ENCODE results near the gene P2RY6. TPM values are rescaled to one million over a fixed set of nuclear protein-coding genes. Genes with fewer than 3 reads are reported as not detected.

P2RY6 gene
- total and polyA plus RNA-seq, 8 donors = 0.24 to 4.1 (median 0.98) TPM; not detected in 1

DNA sequence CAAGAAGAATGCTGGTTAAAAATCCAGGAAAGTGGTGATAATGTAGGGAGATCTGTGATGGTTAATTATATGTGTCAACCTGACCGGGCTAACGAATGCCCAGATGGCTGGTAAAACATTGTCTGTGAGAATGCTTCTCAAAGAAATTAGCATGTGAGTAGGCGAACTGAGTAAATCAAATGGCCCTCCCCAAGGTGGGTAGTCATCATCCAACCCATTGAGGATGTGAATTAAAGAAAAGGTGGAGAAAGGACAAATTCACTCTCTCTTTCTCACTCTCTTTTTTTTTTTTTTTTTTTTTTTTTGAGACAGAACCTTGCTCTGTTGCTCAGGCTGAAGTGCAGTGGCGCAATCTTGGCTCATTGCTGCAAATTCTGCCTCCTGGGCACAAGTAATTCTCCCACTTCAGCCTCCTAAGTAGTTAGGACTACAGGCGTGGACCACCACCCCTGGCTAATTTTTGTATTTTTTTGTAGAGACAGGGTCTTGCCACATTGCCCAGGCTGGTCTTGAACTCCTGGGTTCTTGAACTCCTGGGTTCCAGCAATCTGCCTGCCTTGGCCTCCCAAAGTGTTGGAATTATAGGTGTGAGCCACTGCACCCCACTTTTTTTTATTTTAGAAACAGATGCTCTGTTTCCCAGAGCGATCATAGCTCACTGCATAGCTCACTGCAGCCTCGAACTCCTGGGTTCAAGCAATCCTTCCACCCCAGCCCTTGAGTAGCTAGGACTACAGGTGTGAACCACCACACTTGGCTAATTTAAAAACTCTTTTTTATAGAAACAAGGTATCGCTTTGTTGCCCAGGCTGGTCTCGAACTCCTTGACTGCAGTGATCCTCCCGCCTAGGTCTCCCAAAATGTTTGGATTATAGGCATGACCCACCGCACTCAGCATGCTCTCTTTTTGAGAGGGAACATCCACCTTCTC is 22.0 kb upstream of the P2RY6 start:
- Histone ChIP-seq H3K4me3 (no peak overlapping the region), H3K27me3 (no peaks in the 10 kb centered on the region), H3K4me1 (no peaks in the 10 kb centered on the region), H3K9me3 (no peaks in the 10 kb centered on the region), H3K27ac (no peak overlapping the region), H3K36me3 (no peaks in the 10 kb centered on the region)
- intact Hi-C loops (cut with DNase I) = loop anchor here in 2 of 3 donors (10.0 kb wide), 2 partner anchors 65 to 425 kb away; no protein-coding TSS in a partner anchor
- no peak for DNase-seq
- no peak for FAIRE-seq
- ATAC-seq = no peak
- 85 to 89% methylated on average over 11 of the region's 11 CpGs for WGBS, 2 donors
- TF ChIP-seq, protein P1, sequence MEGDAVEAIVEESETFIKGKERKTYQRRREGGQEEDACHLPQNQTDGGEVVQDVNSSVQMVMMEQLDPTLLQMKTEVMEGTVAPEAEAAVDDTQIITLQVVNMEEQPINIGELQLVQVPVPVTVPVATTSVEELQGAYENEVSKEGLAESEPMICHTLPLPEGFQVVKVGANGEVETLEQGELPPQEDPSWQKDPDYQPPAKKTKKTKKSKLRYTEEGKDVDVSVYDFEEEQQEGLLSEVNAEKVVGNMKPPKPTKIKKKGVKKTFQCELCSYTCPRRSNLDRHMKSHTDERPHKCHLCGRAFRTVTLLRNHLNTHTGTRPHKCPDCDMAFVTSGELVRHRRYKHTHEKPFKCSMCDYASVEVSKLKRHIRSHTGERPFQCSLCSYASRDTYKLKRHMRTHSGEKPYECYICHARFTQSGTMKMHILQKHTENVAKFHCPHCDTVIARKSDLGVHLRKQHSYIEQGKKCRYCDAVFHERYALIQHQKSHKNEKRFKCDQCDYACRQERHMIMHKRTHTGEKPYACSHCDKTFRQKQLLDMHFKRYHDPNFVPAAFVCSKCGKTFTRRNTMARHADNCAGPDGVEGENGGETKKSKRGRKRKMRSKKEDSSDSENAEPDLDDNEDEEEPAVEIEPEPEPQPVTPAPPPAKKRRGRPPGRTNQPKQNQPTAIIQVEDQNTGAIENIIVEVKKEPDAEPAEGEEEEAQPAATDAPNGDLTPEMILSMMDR (IDR thresholded peaks at IDR 0.05) = no peak

DNA sequence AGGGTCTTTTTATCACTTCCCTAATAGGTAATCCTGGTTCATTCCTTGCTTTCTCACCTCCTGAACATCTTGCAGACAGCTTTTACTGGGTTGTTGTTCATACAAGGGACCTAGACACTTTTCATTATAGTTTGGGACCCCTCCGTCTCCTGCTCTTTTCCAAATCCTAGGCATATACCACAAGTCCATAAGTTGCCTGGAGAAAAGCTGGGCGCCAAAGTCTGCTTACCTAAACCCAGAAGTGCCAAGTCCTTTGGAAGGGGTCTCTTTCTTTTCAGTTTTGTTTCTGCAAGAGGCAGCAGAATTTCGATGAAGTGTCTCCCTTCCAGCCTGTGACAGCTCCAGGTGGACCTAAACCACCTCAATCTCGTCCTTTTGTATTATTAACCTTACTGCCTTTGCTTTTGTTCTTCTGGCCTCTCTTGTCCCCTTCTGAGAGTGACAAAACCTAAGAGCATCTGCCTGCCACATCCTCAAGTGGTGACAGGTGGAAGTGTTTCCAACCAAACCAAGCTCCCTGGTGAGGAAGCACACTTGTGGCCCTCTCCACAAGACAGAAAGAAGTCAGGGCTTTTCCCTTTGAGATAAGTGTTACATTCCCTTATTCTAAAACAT is 19.5 kb upstream of the P2RY6 start:
- Histone ChIP-seq H3K4me1 (no peaks in the 10 kb centered on the region), H3K4me3 (no peak overlapping the region), H3K27ac (no peak overlapping the region), H3K36me3 (no peaks in the 10 kb centered on the region), H3K9me3 (no peaks in the 10 kb centered on the region), H3K27me3 (no peaks in the 10 kb centered on the region)
- ATAC-seq (no peak), DNase-seq (no peak), FAIRE-seq (no peak)
- intact Hi-C loops (cut with DNase I) = no loop called here
- TF ChIP-seq, protein P1 (IDR thresholded peaks at IDR 0.05) = no peak
- 80 to 89% methylated on average over 4 of the region's 4 CpGs for WGBS, 2 donors

DNA sequence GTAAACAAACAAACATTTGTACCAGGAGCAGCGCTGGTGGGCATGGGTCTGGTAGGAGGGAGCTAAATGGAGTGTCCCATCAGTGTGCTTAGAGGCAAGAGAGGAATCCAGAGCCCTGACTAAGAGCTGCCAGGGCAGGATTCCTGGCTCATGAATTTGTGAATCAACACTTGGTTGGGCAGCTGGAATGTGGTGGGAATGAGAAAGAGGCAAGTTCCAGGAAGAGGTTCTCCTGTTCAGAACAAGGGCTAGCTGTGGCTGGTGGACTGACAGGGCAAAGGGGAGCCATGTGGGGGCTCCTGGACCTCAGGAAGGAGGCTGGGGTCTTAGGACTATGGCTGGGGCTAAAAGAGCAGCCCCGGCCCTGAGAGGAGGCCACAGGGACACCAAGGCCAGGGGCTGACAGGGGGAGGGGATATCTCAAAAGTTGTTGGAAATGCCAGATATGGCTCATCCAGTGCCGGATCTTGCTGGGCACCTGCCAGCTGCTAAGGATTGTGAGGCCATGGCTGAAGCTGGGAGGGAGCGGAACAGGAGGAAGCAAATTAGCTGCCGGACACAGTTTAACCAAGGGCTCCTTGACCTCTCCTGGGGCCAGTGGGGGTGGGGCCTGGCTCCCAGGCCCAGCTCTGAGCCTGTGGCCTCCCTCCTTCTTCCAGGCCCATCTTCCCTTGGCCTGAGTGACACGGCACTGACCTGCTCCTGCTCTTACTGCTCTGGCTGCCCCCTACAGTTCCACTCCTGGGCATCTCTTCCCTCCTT is 14.6 kb upstream of the P2RY6 start:
- intact Hi-C loops (cut with DNase I) = no loop called here
- H3K4me1 ChIP-seq = no peaks in the 10 kb centered on the region
- no peaks in the 10 kb centered on the region for H3K9me3 ChIP-seq
- H3K4me3 ChIP-seq = no peak overlapping the region
- H3K27ac ChIP-seq = peak overlapping the region in 1 of 4 donors; percentile 54
- ATAC-seq (peak in 3 of 4 donors; percentile 14 to 82 (median 45)), DNase-seq (no peak), FAIRE-seq (no peak)
- H3K36me3 ChIP-seq = no peaks in the 10 kb centered on the region
- H3K27me3 ChIP-seq = no peaks in the 10 kb centered on the region
- TF ChIP-seq, protein P1 (IDR thresholded peaks at IDR 0.05) = no peak
- 64 to 75% methylated on average over 6 of the region's 6 CpGs for WGBS, 2 donors

DNA sequence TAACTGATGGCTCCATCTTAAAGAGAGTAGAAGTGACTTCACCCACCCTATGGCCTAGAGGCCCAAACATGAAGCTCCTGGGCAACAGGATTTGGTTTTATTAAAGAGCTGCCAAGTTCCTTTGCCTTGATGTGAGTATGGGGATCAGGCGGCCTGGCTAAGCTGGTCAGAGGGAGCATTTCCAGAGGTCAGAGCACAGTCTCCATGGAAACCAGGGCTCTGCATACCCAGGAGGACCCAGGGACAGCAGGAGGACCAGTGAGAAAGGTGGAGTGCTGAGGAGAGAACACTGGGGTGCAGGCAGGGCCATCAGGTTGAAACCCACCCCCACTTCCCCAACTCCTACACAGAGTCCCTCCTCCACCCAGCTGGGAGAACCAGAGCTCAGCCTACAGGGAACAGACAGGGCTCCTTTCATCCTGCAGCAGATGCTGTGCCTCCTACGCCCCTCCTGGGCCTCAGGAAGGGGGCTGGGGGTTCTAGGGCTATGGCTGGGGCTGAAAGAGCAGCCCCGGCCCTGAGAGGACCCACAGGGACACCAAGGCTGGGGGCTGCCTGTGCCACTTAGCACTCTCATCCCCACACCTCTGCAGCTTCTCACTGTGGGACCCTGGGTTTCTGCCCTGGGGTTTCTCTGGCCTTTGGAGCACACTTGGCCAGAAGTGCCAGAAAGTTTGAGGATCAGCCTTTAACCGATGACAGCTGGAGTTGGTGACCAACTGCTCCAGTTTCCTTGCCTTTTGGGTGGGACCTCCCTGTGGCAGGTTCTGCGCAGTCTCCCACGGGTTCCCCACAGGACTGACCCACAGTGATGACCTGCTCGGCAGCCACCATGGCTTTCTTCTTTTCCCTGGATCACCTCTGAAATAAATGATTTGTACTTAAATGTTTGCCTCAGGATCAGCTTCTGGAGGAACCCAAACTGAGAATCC is 13.8 kb upstream of the P2RY6 start:
- intact Hi-C loops (cut with DNase I) = no loop called here
- DNase-seq (peak in 1 of 6 donors; percentile 19), ATAC-seq (no peak), FAIRE-seq (no peak)
- Histone ChIP-seq H3K36me3 (no peaks in the 10 kb centered on the region), H3K9me3 (no peaks in the 10 kb centered on the region), H3K27me3 (no peaks in the 10 kb centered on the region), H3K4me3 (no peak overlapping the region), H3K4me1 (no peaks in the 10 kb centered on the region), H3K27ac (peak overlapping the region in 1 of 4 donors; percentile 54)
- TF ChIP-seq, protein P1 (IDR thresholded peaks at IDR 0.05) = no peak
- WGBS, 2 donors = 82 to 94% methylated on average over 5 to 7 of the region's 7 CpGs

Data from pancreas (tissue), 10 donors.